GM21447 (cell line): ENCODE results near the gene PLB1.

Experiments used
- ATAC-seq: cut with Tn5 transposase; IDR thresholded peaks from one replicate; pipeline ENCODE4 v1.9.1; 2021; ENCODE audit not compliant: unreplicated experiment

PLB1 gene, protein sequence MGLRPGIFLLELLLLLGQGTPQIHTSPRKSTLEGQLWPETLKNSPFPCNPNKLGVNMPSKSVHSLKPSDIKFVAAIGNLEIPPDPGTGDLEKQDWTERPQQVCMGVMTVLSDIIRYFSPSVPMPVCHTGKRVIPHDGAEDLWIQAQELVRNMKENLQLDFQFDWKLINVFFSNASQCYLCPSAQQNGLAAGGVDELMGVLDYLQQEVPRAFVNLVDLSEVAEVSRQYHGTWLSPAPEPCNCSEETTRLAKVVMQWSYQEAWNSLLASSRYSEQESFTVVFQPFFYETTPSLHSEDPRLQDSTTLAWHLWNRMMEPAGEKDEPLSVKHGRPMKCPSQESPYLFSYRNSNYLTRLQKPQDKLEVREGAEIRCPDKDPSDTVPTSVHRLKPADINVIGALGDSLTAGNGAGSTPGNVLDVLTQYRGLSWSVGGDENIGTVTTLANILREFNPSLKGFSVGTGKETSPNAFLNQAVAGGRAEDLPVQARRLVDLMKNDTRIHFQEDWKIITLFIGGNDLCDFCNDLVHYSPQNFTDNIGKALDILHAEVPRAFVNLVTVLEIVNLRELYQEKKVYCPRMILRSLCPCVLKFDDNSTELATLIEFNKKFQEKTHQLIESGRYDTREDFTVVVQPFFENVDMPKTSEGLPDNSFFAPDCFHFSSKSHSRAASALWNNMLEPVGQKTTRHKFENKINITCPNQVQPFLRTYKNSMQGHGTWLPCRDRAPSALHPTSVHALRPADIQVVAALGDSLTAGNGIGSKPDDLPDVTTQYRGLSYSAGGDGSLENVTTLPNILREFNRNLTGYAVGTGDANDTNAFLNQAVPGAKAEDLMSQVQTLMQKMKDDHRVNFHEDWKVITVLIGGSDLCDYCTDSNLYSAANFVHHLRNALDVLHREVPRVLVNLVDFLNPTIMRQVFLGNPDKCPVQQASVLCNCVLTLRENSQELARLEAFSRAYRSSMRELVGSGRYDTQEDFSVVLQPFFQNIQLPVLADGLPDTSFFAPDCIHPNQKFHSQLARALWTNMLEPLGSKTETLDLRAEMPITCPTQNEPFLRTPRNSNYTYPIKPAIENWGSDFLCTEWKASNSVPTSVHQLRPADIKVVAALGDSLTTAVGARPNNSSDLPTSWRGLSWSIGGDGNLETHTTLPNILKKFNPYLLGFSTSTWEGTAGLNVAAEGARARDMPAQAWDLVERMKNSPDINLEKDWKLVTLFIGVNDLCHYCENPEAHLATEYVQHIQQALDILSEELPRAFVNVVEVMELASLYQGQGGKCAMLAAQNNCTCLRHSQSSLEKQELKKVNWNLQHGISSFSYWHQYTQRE (N-terminal part only)

DNA sequence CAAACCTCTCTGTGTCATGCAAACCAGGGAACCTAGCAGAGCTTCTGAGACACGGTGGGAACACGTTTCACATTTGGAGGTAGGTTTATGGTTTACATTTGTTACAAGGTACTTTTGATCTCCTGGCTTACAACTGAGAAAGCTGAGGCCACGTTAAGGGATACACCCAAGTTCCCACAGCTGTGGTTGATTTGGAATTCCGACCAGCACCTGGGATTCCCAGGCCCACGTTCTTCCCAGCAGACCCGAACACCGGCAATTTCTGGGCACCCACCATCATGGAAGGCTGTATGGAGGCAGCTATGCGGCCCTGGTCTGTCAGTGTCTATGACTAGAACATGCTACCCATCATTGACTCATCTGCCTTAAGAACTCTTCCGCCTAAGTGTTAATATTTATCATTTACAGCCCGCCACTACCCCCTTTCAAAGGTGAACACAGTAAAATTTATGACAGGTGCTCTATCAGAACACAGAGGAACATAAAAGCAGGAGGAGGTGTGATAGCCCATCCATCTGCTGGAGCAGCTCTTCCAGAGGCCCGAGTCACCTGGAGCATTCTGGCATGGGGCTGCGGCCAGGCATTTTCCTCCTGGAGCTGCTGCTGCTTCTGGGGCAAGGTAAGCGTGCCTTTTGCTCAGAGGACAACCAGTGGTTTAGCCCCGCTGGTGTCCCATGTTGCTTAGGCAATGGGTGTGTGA, at the start of gene PLB1:
TSS of gene PLB1 (plus strand) at position 510 of the 700 bp plus-strand sequence. CDS start at position 565, 55 bp downstream.
- ATAC-seq = no peak

DNA sequence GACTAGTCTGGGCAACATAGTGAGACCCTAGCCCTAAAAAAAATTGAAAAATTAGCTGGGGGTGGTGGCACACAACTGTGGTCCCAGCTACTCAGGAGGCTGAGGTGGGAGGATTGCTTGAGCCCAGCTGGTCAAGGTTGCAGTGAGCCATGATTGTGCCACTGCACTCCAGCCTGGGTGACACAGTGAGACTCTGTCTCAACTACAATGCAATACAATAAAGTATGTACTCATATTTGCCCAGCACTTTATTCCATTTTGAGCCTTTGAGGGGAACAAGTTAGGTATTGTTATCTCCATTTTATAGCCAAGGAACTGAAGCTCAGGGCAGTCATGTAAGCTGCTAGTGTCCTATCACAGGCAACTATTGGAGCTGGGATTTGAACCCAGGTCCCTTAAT, 49.3 kb upstream of the PLB1 start:
- no peak for ATAC-seq

DNA sequence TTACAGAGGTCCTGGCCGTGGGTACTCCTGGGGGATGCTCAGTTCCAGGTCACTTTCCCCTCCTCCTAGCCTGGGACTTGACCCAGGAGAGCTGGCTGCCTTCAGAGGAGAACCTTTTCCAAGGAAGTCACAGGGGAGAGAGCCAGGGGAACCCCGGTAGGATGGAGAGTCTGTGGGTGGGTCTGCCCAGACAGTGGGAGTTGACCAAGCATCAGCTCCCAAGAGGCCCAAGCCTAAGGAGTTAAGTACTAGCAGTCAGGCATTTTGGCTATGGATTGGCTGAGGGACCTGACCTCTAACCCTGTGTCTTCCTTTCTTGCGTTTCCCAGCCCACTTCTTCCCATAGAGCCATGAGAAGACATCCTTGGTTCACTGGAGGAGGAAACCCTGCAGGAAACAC, 48.8 kb upstream of the PLB1 start:
- no peak for ATAC-seq

DNA sequence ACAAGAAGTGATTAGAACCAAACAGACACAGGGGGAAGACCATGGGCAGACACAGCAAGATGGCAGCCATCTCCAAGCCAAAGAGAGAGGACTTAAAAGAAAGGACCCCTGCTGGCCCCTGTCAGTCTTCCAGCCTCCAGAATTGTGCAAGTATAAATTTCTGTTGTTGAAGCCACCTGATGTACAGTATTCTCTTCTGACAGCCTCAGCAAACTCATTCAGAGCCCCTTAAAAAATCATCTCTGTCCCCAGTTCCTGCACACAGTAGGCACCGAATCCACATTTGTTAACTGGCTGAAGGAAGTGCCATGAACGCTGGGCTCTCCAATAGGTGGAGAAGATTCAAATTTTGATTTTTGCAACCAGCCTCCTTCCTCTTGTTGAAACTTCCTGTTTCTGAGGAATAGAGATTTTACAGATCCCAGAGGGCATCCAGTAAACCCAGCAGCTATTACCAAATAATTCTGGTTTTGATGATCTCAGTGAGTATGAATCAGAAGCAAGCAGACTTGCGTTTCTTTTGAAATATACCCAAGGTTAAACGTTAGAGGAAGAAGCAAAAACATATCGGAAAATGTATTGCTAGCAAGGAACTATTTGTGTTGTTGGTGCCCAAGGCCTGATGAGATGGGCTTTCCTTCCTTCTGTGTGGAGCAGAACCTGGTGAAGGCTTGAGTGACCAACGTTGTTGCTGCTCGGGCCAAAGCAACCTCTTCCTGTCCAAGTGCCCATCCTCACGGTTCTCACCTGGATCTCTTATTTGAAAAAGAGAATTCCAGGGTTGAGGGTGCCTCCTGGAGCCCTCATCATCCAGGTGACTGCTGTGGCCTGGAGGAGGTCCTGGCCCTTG, 47.7 kb upstream of the PLB1 start:
- no peak for ATAC-seq

DNA sequence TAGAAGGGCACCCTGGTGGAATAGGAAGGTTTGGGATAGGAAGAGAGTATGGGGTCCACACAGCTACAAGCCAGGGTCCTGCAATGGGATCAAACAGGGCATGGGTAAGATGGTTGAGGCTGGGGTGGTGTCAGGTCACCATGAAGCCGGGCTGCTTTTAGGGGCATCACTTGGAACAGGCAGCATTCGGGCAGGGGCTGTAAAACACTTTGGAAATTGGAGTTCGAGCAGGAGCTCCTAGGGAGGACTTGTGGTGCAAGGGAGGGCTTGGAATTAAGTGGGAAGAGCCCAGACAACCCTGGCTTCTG, 47.1 kb upstream of the PLB1 start:
- no peak for ATAC-seq

DNA sequence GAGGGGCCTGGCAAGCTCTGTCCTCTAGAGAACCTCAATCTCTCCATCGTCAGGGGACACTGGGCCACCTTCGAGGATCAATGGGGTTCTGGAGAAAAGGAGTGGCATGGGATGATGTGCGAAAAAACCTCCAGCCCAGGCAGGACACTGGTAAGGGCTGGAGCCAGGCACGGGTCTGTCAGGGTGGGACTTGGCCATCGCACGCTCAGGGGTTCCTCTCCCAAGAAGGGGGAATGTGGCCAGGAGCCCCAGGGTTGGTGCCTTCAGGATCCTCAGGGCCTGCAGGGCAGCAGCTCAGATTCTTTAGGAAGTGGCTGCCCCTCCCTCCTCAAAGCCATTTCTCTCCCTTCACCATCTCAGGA, 46.8 kb upstream of the PLB1 start:
- ATAC-seq = no peak

DNA sequence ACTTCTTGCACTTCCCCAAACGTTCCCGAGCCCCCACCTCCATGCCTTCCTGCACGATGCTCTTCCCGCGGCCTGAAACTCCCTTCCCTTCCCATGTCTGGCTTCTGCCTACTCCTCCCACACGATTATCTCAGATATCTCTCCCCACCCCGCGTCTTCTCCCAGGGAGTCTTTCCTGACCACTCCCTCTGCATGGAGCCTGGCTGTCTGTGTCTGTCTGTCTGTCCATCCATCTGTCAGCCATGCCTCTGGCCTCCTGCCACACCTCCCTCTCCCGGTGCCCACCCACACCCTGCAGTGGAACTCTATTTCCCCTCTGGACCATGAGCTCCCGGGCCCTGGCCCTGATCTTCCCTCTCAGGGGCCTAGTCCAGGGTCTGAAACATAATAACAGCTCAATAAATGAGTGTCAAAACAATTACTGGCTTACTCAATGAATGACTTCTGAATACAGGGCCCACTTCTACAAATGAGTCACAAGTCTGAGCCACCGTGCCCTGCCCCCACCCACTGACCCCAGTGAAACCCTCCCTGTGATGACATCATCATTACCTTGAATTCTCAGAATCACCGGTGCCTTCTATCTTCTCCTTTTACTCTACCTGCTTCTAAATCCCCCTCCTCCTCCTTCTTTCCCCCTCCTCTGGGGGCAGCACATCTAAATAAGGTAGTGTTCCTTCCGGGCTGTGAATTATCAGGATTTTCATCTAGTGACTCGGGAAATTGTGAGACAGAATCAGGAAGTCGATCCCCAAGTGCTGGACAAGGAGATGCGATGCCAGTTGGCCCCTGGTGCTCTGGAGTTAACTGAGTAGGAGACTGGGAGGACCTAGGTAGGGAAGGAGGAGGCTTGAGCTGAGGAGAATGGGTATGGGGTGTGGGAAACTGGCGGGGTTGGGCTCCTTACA, 46.1 kb upstream of the PLB1 start:
- no peak for ATAC-seq

DNA sequence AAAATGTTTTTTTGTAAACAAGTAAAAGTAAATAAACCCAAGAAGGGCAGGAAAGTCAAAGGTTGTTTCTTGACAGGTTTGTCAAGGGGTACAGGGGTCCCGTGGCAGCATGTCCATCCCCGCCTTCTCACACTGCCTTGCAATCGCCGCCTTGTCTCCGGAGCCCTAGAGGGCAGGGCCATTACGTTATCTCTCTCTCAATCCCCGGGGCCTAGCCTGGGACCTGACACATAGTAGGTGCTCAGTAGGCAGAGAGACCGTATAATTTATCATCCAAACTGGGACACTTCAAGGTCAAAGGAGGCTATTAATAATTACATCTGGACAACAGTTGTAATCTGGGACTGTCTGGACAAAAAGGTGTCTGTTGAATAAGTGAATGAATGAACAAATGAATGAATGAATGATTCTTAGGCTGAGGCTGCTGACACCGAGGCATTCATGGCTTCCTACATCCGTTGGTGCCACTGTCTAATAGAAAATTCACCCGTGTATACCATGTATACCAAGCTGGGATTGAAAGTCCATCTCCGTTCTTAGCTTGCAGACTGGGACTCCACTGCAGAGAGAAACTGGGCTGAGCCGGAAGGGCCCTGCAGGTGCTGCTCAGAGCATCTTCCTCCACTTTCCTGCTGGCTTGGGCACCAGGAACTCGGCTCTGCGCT, 44.8 kb upstream of the PLB1 start:
- ATAC-seq = no peak

DNA sequence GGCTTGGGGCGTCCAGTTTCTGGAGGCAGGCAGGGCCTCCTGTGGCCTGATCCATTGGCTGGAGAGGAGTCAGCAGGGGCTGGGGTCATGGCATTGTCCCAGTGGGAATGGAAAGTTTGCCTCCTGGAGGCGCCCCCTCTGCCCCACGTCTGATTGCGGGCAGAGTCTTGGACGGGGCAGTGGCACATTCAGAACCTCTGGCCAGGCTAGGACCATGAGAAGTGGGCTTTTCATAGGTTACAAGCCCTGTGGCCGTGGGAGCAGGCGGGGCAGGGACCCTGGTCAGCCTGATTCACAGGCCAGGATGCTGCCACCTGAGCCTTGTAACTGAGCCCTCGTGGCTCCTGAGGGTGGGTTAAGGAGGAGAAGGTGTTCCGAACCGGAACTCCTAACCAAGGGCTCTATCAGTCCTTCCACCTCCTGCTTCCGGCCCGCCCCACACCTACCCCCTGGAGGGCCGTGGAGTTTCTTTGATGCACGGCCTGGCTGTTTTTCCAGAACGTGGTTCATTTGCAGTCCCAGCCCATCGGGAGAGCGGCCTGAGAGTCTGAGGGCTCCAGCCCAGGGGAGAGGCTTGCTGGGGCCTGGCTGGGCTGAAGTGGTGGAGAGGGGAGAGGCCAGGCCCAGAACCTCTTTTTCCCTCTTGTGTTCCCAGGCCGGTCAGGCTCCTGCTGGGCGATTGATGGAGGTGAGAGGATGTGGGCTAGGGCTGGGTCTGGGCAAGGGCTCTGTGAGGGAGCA, 43.9 kb upstream of the PLB1 start:
- ATAC-seq = no peak

DNA sequence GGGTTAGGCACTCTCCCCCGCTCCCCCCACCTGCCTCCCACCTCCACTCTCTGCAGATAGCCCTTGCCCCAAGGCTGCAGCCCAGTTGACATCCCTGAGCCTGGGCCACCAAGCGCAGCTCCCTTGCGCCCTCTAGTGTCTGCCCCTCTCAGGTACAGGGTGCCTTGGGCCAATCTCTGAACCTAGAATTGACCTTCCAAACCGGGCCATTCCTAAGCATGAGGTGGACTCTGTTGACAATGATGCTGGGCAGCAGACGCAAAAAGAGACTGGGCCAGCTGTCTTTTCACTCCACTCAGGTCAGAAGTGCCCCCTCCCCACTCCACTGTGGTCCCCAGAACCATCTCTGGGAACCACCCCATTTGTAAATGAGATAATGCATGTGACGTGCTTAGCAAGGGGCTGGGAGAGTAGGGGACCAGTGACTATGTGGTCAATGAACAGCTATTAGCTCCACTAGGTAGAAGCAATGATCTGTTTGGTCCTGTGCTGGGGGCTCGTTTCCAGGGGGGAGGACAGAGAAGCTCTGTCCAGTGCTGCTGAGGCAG, 43.3 kb upstream of the PLB1 start:
- no peak for ATAC-seq

DNA sequence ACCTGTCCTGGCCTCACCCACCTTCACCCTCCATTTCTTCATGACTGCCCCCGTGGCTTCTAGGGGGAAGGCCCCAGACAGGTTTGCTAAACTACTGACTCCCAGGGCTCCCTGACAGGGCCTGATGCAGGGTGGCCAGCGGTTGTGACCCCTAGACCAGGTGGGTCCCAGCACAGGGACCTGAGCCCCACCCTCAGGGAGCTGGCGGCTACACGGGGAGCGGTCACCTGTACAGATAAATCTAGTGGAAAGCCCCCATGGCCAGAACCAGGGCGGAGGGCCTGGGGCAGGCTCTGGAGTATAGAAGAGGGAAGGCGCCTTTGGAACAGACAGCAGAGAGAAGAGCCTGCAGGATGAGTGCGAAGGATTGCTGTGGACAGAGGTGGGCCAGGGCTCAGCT, 42.5 kb upstream of the PLB1 start:
- no peak for ATAC-seq

DNA sequence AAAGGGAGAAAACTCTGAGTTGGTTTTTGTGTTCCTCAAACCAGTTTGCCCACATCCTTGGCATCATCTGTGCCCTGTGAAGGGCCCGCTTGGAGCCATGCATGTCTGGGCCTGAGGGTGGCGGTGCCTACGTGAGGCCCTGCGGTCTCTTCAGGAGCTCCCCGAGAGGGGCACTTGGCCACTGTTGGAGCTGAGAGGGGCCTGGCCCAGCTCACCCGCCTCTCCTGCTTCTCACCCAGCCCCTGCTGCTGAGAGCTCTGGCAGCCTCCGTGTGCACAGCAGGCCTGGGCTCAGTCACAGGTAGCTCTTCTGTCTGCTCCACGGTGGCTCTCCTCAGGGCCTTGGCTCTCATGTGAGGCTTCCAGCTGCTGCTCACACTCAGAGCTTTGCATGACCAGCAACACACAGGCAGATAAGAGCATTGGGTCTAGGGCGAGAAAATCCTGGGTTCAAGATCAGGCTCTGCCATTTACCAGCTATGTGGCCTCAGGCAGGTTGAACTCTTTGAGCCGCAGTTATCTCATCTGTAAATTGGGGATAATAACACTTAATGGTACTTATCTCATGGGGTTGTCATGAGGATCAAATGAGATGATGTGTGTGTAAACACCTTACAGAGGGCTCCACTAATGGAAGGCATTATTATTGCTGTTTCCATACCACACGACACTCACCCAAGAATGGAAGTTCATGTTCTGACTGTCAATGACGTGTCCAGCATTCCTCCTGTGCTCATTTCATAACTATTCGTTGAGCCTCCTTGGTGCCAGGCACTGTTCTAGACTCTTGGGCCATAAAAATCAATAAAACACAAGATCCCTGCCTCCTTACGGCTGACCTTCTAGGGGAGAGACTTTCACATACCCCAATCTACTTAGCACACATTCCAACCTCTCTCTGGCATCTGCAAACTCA, 41.6 kb upstream of the PLB1 start:
- ATAC-seq = no peak

DNA sequence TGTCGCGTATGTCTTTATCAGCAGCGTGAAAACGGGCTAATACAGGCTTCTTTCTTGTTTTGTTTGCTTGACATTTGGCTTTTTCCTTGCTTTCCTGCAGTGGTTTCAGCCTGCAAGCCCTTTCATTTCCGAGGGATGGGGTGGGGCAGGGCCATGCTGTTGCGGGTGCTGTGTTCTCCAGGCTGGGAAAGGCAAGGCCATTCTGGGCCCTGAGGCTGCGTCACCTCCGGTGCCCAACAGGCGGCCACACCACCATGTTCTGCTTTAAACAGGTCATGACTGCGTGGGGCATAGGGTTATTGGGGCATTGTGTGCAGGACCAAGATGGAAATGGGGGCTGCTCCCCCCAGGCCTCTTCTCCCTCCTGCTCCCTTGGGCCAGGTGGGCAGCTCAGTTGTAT, 38.6 kb upstream of the PLB1 start:
- no peak for ATAC-seq

DNA sequence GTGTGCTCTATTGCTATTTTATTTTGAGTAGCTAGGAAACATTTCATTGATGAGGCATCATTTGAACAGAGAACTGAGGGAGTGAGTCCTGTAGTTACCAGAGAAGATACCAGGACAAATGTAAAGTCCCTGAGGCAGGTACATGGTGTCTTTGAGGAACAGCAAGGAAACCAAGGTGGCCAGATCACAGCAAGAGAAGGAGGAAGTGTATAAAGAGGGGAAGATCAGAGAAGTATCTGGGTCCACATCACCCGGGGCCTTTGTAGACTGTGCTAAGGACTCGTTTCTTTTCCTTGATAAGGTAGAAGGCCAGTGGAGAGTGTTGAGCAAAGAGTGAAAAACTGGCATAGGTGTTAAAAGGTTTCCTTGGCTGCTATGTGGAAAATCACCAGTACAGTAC, 34.8 kb upstream of the PLB1 start:
- ATAC-seq = no peak

DNA sequence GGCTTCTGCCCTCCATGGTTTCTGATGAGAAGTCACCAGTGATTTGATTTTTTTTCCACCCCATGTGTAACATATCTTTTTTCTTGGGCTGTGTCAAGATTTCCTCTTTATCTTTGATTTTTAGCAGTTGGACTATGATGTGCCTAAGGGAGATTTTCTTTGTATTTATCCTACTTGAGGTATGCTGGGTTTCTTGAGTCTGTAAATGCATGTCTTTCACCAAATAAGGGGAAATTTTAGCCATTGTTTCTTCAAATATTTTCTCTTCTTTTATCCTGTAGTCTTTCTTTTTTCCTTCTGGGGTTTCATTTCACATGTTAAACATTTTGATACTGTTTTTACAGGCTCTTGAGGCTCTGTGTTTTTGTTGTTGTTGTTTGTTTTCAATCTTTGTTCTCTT, 33.7 kb upstream of the PLB1 start:
- ATAC-seq = no peak

DNA sequence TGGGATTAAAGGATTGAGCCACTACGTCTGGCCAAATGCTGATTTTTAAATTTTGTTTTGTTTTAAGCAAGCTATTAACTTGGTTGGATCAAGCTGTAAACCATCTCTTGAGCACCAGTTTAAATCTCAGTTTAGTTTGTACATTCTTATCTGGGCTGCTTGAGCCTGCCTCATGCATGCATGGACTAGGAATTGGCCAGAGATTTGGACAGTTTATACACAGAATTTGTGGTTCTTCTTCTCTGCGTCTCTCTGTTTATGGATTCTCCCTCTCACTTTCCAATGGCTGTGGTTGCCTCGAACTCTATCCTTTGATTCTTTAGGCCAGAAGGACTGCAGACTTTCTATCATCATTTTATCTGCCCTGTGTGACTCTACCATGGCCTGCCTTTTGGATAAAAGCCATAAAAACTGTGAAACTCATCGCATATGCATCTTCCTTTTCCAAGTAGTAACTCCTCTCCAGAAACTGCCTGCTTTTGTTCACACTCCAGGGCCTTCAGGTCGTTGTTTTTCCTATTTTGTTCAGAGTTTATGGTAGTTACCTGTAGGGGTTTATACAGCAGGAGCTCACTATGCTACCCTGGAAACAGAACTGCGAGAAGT, 32.5 kb upstream of the PLB1 start:
- ATAC-seq = no peak
